Measurements from ENCODE around the gene FTSJ1.
"Not testable (repeated sequence)": the region's sequence is repeated elsewhere in the genome, so short reads cannot be mapped to it uniquely, and the experiment has no call there.

DNA sequence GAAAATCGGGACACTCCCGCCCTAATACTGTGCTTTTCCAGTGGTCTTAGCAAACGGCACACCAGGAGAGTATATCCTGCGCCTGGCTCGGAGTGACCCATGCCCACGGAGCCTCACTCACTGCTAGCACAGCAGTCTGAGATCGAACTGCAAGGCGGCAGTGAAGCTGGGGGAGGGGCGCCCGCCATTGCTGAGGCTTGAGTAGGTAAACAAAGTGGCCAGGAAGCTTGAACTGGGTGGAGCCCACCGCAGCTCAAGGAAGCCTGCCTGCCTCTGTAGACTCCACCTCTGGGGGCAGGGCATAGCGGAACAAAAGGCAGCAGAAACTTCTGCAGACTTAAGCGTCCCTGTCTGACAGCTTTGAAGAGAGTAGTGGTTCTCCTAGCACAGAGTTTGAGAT lies 42.3 kb upstream of the FTSJ1 start:
- not testable (repeated sequence) for TF ChIP-seq POLR2A (IDR thresholded peaks at IDR 0.05; ENCODE audit: low read depth, low read length); TAF1 (IDR thresholded peaks at IDR 0.05; ENCODE audit: low read depth, low read length); POLR2AphosphoS5 (IDR thresholded peaks at IDR 0.05; ENCODE audit: low read depth, low read length); SPI1 (IDR thresholded peaks at IDR 0.05; ENCODE audit: low read depth, low read length); PAX5 (IDR thresholded peaks at IDR 0.05; ENCODE audit: insufficient read depth, low read length, severe bottlenecking)

Measured in GM12891 (cell line).